Measurements from ENCODE around the gene ACHE.

DNA sequence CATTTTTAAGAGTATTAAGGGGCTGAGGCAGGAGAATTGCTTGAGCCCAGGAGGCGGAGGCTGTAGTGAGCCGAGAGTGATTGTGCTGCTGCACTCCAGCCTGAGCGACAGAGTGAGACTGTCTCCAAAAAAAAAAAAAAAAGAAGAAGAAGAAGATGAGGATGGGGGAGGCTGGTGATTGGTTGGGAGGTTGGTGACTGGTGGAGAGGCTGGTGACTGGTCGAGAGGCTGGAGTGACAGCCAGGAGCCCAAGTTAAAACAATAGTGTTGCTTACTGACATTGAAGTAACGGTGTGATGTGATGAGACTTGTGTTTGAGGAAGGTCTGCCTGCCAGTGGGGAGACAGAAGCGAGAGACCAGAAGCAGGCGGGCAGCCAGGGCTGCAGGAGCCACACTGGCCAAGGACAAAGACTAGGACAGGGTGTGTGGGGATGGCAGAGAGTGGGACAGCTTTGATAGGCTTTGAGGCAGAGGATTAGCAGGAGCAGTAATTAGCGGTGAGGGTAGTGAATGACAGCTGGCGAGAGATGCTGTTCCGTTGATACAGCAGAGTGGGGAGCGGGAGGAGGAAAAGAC lies 15.9 kb downstream of the ACHE start:
- TF ChIP-seq, protein P1, sequence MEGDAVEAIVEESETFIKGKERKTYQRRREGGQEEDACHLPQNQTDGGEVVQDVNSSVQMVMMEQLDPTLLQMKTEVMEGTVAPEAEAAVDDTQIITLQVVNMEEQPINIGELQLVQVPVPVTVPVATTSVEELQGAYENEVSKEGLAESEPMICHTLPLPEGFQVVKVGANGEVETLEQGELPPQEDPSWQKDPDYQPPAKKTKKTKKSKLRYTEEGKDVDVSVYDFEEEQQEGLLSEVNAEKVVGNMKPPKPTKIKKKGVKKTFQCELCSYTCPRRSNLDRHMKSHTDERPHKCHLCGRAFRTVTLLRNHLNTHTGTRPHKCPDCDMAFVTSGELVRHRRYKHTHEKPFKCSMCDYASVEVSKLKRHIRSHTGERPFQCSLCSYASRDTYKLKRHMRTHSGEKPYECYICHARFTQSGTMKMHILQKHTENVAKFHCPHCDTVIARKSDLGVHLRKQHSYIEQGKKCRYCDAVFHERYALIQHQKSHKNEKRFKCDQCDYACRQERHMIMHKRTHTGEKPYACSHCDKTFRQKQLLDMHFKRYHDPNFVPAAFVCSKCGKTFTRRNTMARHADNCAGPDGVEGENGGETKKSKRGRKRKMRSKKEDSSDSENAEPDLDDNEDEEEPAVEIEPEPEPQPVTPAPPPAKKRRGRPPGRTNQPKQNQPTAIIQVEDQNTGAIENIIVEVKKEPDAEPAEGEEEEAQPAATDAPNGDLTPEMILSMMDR (IDR thresholded peaks at IDR 0.05), result no peak
- TF ChIP-seq POLR2AphosphoS5 (IDR thresholded peaks at IDR 0.05), result no peak
